ENCODE measurements around the gene GARIN5A. TPM values are rescaled to one million over a fixed set of nuclear protein-coding genes. Genes with fewer than 3 reads are reported as not detected.

The GARIN5A gene
- polyA plus RNA-seq, 2 donors, result 1.3 to 1.4 TPM

- no peaks in the 10 kb centered on the region for H3K27me3 ChIP-seq (ENCODE audit: control insufficient read depth in 1 of 2, insufficient read depth in 2 of 2, low read length in 2 of 2)
- H3K36me3 ChIP-seq (ENCODE audit: control insufficient read depth in 2 of 2, insufficient read depth in 2 of 2, low read length in 1 of 2), result no peaks in the 10 kb centered on the region
- no peaks in the 10 kb centered on the region for H3K9me3 ChIP-seq (ENCODE audit: control insufficient read depth in 2 of 2, insufficient read depth in 1 of 2, low read depth in 1 of 2, low read length in 1 of 2)
- H3K4me1 ChIP-seq (ENCODE audit: control insufficient read depth in 2 of 2, insufficient read depth in 2 of 2, low read length in 1 of 2), result no peaks in the 10 kb centered on the region
- H3K27ac ChIP-seq (ENCODE audit: low read depth in 2 of 2, low read length in 1 of 2), result no peak overlapping the region
- no peak overlapping the region for H3K4me3 ChIP-seq (ENCODE audit: low read depth in 1 of 2, low read length in 2 of 2)
- 76 to 83% methylated on average over 11 of the region's 11 CpGs for WGBS, 2 donors
Measured at GRCh38 chr19:50498219-50499056, 21.8 kb upstream of the GARIN5A start.

GRCh38 chr19:50497022-50497405 lies 20.4 kb upstream of the GARIN5A start:
- no peaks in the 10 kb centered on the region for H3K4me1 ChIP-seq (ENCODE audit: control insufficient read depth in 2 of 2, insufficient read depth in 2 of 2, low read length in 1 of 2)
- H3K4me3 ChIP-seq (ENCODE audit: low read depth in 1 of 2, low read length in 2 of 2), result no peak overlapping the region
- H3K9me3 ChIP-seq (ENCODE audit: control insufficient read depth in 2 of 2, insufficient read depth in 1 of 2, low read depth in 1 of 2, low read length in 1 of 2), result no peaks in the 10 kb centered on the region
- no peaks in the 10 kb centered on the region for H3K36me3 ChIP-seq (ENCODE audit: control insufficient read depth in 2 of 2, insufficient read depth in 2 of 2, low read length in 1 of 2)
- no peak overlapping the region for H3K27ac ChIP-seq (ENCODE audit: low read depth in 2 of 2, low read length in 1 of 2)
- no peaks in the 10 kb centered on the region for H3K27me3 ChIP-seq (ENCODE audit: control insufficient read depth in 1 of 2, insufficient read depth in 2 of 2, low read length in 2 of 2)
- WGBS, 2 donors, result 75 to 76% methylated on average over 8 of the region's 8 CpGs

DNA sequence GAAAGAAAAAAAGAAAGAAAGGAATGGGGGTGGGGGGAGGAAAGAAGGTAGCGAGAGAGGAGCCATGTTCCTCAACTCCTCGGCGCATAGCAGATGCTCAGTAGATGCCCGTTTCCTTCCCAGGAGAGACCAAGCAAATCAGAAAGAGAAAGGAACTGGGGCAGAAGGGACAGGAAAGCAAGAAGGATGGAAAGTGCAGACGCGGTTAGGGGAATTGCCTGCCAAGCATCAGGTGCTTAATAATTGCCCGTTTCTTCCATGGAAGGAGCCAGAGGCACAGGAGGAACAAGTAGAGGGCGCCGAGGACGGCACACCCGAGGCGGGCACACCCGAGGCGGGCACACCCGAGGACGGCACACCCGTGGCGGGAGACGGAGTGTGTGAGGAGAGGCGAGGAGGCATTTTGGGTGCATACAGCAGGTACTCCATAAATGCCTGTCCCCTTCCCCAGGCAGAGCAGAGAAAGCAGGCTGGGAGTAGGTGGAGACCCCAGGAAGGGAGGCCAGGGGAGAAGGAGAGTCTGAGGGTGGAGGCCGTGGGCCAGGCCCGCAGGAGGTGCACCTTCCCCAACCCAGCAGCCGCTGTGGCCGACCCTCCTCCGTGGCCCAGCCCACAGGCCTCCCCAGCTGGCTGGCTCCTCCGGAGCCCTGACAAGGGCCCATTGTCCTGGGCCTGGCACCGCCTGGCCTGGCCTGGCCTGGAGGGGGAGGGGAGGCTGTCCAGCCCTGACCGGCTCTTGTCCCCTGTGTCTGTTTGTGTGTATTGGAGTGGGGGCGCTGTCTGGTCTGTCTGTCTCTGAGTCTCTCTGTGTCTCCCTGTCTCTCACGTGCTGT lies 19.8 kb upstream of the GARIN5A start:
- H3K4me1 ChIP-seq (ENCODE audit: control insufficient read depth in 2 of 2, insufficient read depth in 2 of 2, low read length in 1 of 2), result no peaks in the 10 kb centered on the region
- H3K36me3 ChIP-seq (ENCODE audit: control insufficient read depth in 2 of 2, insufficient read depth in 2 of 2, low read length in 1 of 2), result no peaks in the 10 kb centered on the region
- 70 to 73% methylated on average over 23 to 30 of the region's 30 CpGs for WGBS, 2 donors
- no peaks in the 10 kb centered on the region for H3K9me3 ChIP-seq (ENCODE audit: control insufficient read depth in 2 of 2, insufficient read depth in 1 of 2, low read depth in 1 of 2, low read length in 1 of 2)
- H3K27ac ChIP-seq (ENCODE audit: low read depth in 2 of 2, low read length in 1 of 2), result no peak overlapping the region
- no peaks in the 10 kb centered on the region for H3K27me3 ChIP-seq (ENCODE audit: control insufficient read depth in 1 of 2, insufficient read depth in 2 of 2, low read length in 2 of 2)
- no peak overlapping the region for H3K4me3 ChIP-seq (ENCODE audit: low read depth in 1 of 2, low read length in 2 of 2)

DNA sequence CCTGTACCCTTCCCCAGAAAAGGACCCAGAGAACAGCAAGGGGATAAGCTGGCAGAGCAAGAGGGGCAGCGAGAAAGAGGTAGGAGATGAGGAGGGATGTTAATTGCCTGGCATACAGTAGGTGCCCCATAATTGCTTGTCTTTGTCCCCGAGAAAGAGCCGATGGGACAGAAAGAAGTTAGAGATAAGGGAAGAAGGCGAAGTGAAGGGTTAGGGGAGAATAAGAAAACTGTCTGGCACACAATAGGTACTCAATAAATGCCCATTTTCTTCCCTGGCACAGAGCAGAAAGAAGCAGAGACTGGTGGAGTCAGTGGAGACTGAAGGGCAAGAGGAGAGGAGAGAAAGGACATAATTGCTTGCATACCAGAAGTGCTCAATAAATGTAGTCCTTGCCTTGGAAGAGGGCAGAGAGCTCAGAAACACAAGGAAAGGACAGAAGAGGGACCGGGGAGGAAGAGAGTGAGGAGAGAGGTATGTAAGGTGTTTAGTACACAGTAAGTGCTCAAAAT lies 18.4 kb upstream of the GARIN5A start:
- 89 to 92% methylated on average over 5 of the region's 5 CpGs for WGBS, 2 donors
- H3K9me3 ChIP-seq (ENCODE audit: control insufficient read depth in 2 of 2, insufficient read depth in 1 of 2, low read depth in 1 of 2, low read length in 1 of 2), result no peaks in the 10 kb centered on the region

GRCh38 chr19:50494186-50495019 lies 17.8 kb upstream of the GARIN5A start:
- Histone ChIP-seq H3K4me3 (ENCODE audit: low read depth in 1 of 2, low read length in 2 of 2) (no peak overlapping the region), H3K36me3 (ENCODE audit: control insufficient read depth in 2 of 2, insufficient read depth in 2 of 2, low read length in 1 of 2) (no peaks in the 10 kb centered on the region), H3K4me1 (ENCODE audit: control insufficient read depth in 2 of 2, insufficient read depth in 2 of 2, low read length in 1 of 2) (no peaks in the 10 kb centered on the region), H3K9me3 (ENCODE audit: control insufficient read depth in 2 of 2, insufficient read depth in 1 of 2, low read depth in 1 of 2, low read length in 1 of 2) (no peaks in the 10 kb centered on the region), H3K27ac (ENCODE audit: low read depth in 2 of 2, low read length in 1 of 2) (no peak overlapping the region), H3K27me3 (ENCODE audit: control insufficient read depth in 1 of 2, insufficient read depth in 2 of 2, low read length in 2 of 2) (no peaks in the 10 kb centered on the region)
- WGBS, 2 donors, result 62 to 63% methylated on average over 6 to 7 of the region's 7 CpGs

More for the DNA sequence above, 18.4 kb upstream of the GARIN5A start:
- no peaks in the 10 kb centered on the region for H3K27me3 ChIP-seq (ENCODE audit: control insufficient read depth in 1 of 2, insufficient read depth in 2 of 2, low read length in 2 of 2)
- no peak overlapping the region for H3K27ac ChIP-seq (ENCODE audit: low read depth in 2 of 2, low read length in 1 of 2)
- no peaks in the 10 kb centered on the region for H3K4me1 ChIP-seq (ENCODE audit: control insufficient read depth in 2 of 2, insufficient read depth in 2 of 2, low read length in 1 of 2)
- no peaks in the 10 kb centered on the region for H3K36me3 ChIP-seq (ENCODE audit: control insufficient read depth in 2 of 2, insufficient read depth in 2 of 2, low read length in 1 of 2)
- H3K4me3 ChIP-seq (ENCODE audit: low read depth in 1 of 2, low read length in 2 of 2), result no peak overlapping the region

DNA sequence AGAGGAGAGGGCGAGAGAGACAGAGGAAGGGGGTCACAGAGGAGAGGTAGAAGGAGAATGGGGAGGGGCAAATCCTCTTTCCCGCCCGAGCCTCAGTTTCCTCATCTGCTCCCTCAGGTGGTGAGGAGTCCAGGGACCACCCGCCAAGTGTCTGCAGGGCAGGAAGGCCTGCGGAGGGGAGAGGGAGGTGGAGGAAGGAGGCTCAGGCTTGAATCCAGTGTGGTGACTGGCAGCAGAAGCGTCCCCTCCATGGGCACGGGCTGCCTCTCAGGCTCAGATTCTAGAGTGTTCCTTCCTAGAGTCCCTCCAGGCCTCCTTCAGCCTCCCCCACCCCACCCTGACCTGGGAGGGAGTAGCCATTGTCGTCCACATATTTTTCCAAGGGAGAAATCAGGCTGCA lies 16.5 kb upstream of the GARIN5A start:
- Histone ChIP-seq H3K36me3 (ENCODE audit: control insufficient read depth in 2 of 2, insufficient read depth in 2 of 2, low read length in 1 of 2) (no peaks in the 10 kb centered on the region), H3K9me3 (ENCODE audit: control insufficient read depth in 2 of 2, insufficient read depth in 1 of 2, low read depth in 1 of 2, low read length in 1 of 2) (no peaks in the 10 kb centered on the region), H3K4me3 (ENCODE audit: low read depth in 1 of 2, low read length in 2 of 2) (no peak overlapping the region), H3K27ac (ENCODE audit: low read depth in 2 of 2, low read length in 1 of 2) (no peak overlapping the region), H3K27me3 (ENCODE audit: control insufficient read depth in 1 of 2, insufficient read depth in 2 of 2, low read length in 2 of 2) (no peaks in the 10 kb centered on the region), H3K4me1 (ENCODE audit: control insufficient read depth in 2 of 2, insufficient read depth in 2 of 2, low read length in 1 of 2) (no peaks in the 10 kb centered on the region)
- WGBS, 2 donors, result 70 to 74% methylated on average over 6 to 8 of the region's 8 CpGs

- WGBS, 2 donors, result 6 to 19% methylated on average over 9 to 11 of the region's 12 CpGs
Measured at GRCh38 chr19:50492303-50493052, 15.8 kb upstream of the GARIN5A start.

GRCh38 chr19:50490991-50491472 lies 14.4 kb upstream of the GARIN5A start:
- peaks cover 0 to 4% of the 10 kb centered on the region in 2 donors for H3K4me1 ChIP-seq (ENCODE audit: control insufficient read depth in 2 of 2, insufficient read depth in 2 of 2, low read length in 1 of 2)
- H3K36me3 ChIP-seq (ENCODE audit: control insufficient read depth in 2 of 2, insufficient read depth in 2 of 2, low read length in 1 of 2), result no peaks in the 10 kb centered on the region
- 41 to 45% methylated on average over 26 of the region's 26 CpGs for whole genome bisulfite sequencing, 2 donors
- H3K4me3 ChIP-seq (ENCODE audit: low read depth in 1 of 2, low read length in 2 of 2), result no peak overlapping the region
- H3K9me3 ChIP-seq (ENCODE audit: control insufficient read depth in 2 of 2, insufficient read depth in 1 of 2, low read depth in 1 of 2, low read length in 1 of 2), result no peaks in the 10 kb centered on the region
- no peaks in the 10 kb centered on the region for H3K27me3 ChIP-seq (ENCODE audit: control insufficient read depth in 1 of 2, insufficient read depth in 2 of 2, low read length in 2 of 2)
- H3K27ac ChIP-seq (ENCODE audit: low read depth in 2 of 2, low read length in 1 of 2), result no peak overlapping the region

More at GRCh38 chr19:50492303-50493052, 15.8 kb upstream of the GARIN5A start:
- H3K27me3 ChIP-seq (ENCODE audit: control insufficient read depth in 1 of 2, insufficient read depth in 2 of 2, low read length in 2 of 2), result no peaks in the 10 kb centered on the region
- no peak overlapping the region for H3K4me3 ChIP-seq (ENCODE audit: low read depth in 1 of 2, low read length in 2 of 2)
- no peaks in the 10 kb centered on the region for H3K36me3 ChIP-seq (ENCODE audit: control insufficient read depth in 2 of 2, insufficient read depth in 2 of 2, low read length in 1 of 2)
- H3K4me1 ChIP-seq (ENCODE audit: control insufficient read depth in 2 of 2, insufficient read depth in 2 of 2, low read length in 1 of 2), result peaks cover 0 to under 1% of the 10 kb centered on the region in 2 donors
- H3K27ac ChIP-seq (ENCODE audit: low read depth in 2 of 2, low read length in 1 of 2), result no peak overlapping the region
- H3K9me3 ChIP-seq (ENCODE audit: control insufficient read depth in 2 of 2, insufficient read depth in 1 of 2, low read depth in 1 of 2, low read length in 1 of 2), result no peaks in the 10 kb centered on the region

Measured in esophagus (tissue), 2 donors.